Lower leg skin (tissue), 3 donors: Measurements from ENCODE around the gene COX4I1.

ENCODE experiments used
- CTCF ChIP-seq, 3 donors: fragments of 450-650 bp; IDR thresholded peaks; one replicate each; pipeline ENCODE4 v1.5.1; 2016; ENCODE audit warnings: antibody characterized with exemption in 3 of 3, mild to moderate bottlenecking in 3 of 3, moderate library complexity in 2 of 3
- POLR2A ChIP-seq, 2 donors: fragments of 450-650 bp; IDR thresholded peaks; one replicate each; pipeline ENCODE4 v1.6.1; 2016 to 2017; ENCODE audit warnings: antibody characterized with exemption in 2 of 2, mild to moderate bottlenecking in 1 of 2, moderate library complexity in 1 of 2

- TF ChIP-seq CTCF (IDR thresholded peaks at IDR 0.05): no peak
- no peak for TF ChIP-seq POLR2A (IDR thresholded peaks at IDR 0.05)
Observed at GRCh38 chr16:85750827-85751697, 48.4 kb upstream of the COX4I1 start, which contains the start of gene C16orf74.
